Measurements from ENCODE around the gene RPL13A.
A peak's percentile ranks its signal among the peaks of the same experiment; 100 is the strongest.
"Not testable (repeated sequence)": the region's sequence is repeated elsewhere in the genome, so short reads cannot be mapped to it uniquely, and the experiment has no call there.

The RPL13A gene

GRCh38 chr19:49487277-49488045, at the start of gene RPL13A:
Gene RPL13A, plus strand, starts transcription at chr19:49487608. Its CDS starts 22 bp downstream, at chr19:49487630.
- DNase-seq (ENCODE audit: low read depth in 2 of 2), result peak; percentile 99 to 100

- no peak for DNase-seq (ENCODE audit: low read depth in 2 of 2)
Observed at GRCh38 chr19:49438261-49438660, 49.1 kb upstream of the RPL13A start.

- DNase-seq (ENCODE audit: low read depth in 2 of 2), result no peak
Observed at GRCh38 chr19:49439836-49440235, 47.6 kb upstream of the RPL13A start.

- DNase-seq (ENCODE audit: low read depth in 2 of 2), result no peak
Observed at GRCh38 chr19:49440439-49441209, 46.8 kb upstream of the RPL13A start.

- DNase-seq (ENCODE audit: low read depth in 2 of 2), result peak in 1 of 2 experiments; percentile 25
Observed at GRCh38 chr19:49441210-49441959, 46.0 kb upstream of the RPL13A start, which contains the start of gene SLC17A7. Gene SLC17A7, minus strand, starts transcription at chr19:49441527. Its CDS starts 148 bp downstream, at chr19:49441379.

DNA sequence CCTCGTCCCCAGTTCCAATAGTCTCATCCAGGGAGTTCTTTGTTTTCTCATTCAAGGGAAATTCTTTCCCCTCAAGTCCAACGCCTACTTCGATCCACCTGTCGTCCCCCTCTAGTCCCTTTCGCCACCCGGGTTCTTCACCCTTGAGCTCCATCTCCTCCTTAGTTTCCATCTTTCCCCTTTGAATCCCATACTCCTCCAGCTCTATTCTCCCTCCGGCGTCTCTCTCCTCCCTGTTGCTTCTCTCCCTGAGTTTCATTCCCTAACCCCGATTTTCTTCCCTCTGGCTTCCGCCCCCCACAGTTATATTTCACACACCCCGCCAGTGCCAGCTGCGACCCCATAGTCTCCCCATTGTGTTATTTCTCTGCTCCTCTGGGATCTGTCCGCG, 45.5 kb upstream of the RPL13A start:
- DNase-seq (ENCODE audit: low read depth in 2 of 2), result no peak

DNA sequence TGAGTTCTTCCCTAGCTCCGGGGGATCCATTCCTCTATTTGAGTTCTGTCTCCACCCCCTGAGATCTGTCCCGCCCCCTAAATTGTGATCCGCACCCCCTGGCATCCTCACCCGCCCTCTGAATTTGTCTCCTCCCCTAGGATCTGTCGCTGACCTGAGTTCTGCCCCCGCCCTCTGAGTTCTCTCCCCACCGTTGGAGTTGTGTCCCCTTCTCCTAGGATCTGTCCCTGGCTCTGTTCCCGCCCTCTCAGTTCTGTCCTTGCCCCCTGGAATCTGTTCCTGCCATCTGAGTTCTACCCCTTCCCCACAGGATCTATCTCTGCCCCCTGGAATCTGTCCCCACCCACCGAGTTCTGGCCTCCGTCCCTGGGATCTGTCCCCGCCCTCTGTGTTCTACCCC, 45.1 kb upstream of the RPL13A start:
- DNase-seq (ENCODE audit: low read depth in 2 of 2), result no peak

DNA sequence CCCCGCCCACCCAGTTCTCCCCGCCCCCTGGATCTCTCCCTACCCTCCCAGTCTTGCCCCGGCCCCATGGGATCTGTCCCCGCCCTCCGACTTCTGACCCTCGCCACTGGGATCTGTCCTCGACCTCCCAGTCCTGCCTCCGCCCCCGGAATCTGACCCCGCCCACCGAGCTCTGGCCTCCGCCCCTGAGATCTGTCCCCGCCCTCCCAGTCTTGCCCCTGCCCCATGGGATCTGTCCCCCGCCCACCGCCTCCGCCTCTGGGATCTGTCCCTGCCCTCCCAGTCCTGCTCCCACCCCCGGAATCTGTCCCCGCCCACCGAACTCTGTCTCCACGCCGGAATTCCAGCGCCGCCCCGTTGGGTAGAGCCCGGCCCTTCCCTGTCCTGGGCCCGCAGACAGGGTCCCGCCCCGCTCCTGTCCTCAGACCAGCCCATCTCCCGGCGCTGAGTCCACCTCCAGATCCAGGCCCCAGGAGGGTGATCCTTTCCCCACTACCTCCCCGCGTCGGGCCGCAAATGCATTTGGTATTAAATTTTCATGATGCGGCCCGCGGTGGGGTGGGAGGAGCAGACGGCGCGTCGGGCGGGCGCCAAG, 44.5 kb upstream of the RPL13A start:
- DNase-seq (ENCODE audit: low read depth in 2 of 2), result peak; percentile 21 to 70

GRCh38 chr19:49443366-49444099, 43.9 kb upstream of the RPL13A start:
- DNase-seq (ENCODE audit: low read depth in 2 of 2), result peak; percentile 81 to 92

GRCh38 chr19:49444100-49444700, 43.2 kb upstream of the RPL13A start:
- DNase-seq (ENCODE audit: low read depth in 2 of 2), result not testable (repeated sequence)

- no peak for DNase-seq (ENCODE audit: low read depth in 2 of 2)
Observed at GRCh38 chr19:49445997-49446396, 41.4 kb upstream of the RPL13A start.

GRCh38 chr19:49447485-49448431, 39.6 kb upstream of the RPL13A start:
- DNase-seq (ENCODE audit: low read depth in 2 of 2), result no peak

DNA sequence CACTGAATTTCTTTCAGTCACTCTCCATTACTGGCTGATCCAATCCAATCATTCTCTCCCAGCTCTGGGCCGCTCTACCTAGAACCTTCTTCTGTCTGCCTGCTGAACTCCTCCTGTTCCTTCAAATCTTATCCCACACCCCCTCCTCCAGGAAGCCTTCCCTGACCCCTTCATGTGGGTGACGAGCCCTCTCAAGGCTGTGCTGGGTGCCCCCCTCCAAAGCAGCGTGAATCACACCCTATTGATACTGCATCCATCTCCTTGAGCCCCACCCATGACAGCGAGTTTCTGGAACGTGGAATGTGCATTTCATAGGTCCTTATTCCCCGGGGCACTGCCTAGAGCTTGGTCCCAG, 39.0 kb upstream of the RPL13A start:
- DNase-seq (ENCODE audit: low read depth in 2 of 2), result no peak

GRCh38 chr19:49450405-49450804, 37.0 kb upstream of the RPL13A start:
- DNase-seq (ENCODE audit: low read depth in 2 of 2), result no peak

- DNase-seq (ENCODE audit: low read depth in 2 of 2), result peak; percentile 87 to 95
Observed at GRCh38 chr19:49451430-49452181, 35.8 kb upstream of the RPL13A start, which contains the start of gene PIH1D1. Gene PIH1D1, minus strand, starts transcription at chr19:49451814. Its CDS starts 240 bp downstream, at chr19:49451574.

DNA sequence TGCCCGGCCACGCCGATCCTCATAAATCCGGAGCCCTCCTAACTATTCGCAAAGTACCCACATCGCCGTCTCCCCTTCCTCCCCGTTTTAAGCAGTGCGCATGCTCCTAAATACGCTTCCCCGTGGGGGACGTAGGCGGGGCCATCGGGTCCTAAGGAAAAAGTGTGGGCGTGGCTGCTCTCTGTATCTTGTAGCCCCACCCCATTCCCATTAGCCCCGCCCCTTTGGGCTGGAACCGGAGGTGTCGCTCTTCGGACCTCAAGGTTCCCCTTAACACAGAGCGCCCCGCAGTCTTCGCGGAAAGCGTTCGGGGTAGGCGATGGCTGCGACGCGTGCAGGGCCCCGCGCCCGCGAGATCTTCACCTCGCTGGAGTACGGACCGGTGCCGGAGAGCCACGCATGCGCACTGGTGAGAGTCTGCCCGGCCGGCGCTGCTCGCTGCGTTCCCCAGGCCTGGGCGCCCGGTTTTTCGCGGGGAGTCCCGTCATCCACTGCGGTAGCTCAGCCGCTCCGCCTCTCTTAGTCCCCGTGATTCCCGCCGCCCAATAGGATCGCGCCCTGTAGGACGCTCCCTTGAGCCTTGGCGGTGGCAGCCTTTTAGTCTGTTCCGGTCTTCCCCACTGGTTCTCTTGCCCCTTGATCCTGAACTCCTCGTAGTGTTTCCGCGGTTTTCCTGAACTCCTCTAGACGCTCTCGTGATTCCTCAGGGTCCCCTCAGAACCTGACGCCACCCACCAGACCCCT, 34.2 kb upstream of the RPL13A start, which contains the start of gene ALDH16A1:
Gene ALDH16A1, plus strand, starts transcription at position 213 of the 744 bp plus-strand sequence. Its CDS starts 107 bp downstream, at position 320.
- DNase-seq (ENCODE audit: low read depth in 2 of 2), result peak; percentile 94 to 96

DNA sequence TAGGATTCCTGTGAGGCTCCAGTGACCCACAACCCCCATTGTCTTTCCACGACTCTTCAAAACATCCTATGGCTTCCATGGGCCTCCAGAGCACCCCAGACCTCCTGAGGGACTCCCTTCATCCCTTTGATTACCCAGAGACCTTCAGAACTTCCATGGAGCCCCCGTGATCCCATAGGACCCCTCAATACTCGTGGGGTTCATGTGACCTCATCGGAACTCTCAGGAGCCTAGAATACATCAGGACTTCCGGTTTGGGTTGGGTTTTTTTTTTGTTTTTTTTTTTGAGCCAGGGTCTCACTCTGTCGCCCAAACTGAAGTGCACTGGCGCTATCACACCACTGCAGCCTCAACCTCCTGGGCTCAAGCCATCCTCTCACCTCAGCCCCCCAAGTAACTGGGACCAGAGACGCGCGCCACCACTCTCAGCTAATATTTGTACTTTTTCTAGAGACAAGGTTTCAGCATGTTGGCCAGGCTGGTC, 33.6 kb upstream of the RPL13A start:
- no peak for DNase-seq (ENCODE audit: low read depth in 2 of 2)

DNA sequence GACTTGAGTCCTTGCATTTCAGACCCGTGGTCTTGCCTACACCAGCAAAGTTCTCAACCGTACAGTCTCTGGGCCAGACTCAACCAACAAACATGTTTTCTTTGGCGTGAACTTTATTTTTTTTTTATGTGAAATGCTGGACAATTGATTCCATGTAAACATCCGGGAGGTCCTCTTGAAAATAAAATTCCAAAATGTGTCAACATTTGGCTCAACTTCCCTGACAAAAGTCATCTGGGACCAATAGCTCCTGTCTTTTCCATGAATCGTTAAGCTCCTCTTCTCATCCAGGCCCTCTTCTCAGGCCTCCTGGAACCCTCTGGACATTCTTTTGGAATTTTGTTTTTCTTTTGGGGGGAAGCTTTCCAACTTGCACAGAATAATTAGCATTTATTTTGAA, 31.6 kb upstream of the RPL13A start:
- no peak for DNase-seq (ENCODE audit: low read depth in 2 of 2)

Data from stimulated activated CD4-positive, alpha-beta T cell treated with anti-CD3 and anti-CD28 coated beads, Interleukin-12 subunit alpha, Interleukin-12 subunit beta, amount 100 ng/mL, for 24 hours (primary cell).